Activated naive CD8-positive, alpha-beta T cell treated with anti-CD3 and anti-CD28 coated beads, Interleukin-2, amount 10 ng/mL, durations not matched to agents 7 days and 5 days (primary cell): ENCODE results near the gene ATAD2B. TPM values are rescaled to one million over a fixed set of nuclear protein-coding genes. Genes with fewer than 3 reads are reported as not detected.
"Not testable (repeated sequence)": the region's sequence is repeated elsewhere in the genome, so short reads cannot be mapped to it uniquely, and the experiment has no call there.

Experiments
- ATAC-seq: fragments of 150-1000 bp; cut with Tn5 transposase; one replicate; pipeline ENCODE4 v1.10.0; 2021; ENCODE audit warnings: low read depth, moderate library complexity
- POLR2A ChIA-PET: fragments of 350-600 bp; sonication (Branson Sonifier 250); formaldehyde crosslinking; loops from one replicate; lab custom pipeline; 2021; ENCODE audit warnings: antibody characterized with exemption; lab: Charles Lee
- DNase-seq: peaks from one replicate; pipeline ENCODE4 v3.0.0; 2021
- H3K27ac Mint-ChIP-seq: one replicate; pipeline ENCODE4 v1.8.0; 2022; ENCODE audit warnings: mild to moderate bottlenecking, mixed read lengths
- H3K27me3 Mint-ChIP-seq: one replicate; pipeline ENCODE4 v1.8.0; 2022; ENCODE audit warnings: mild to moderate bottlenecking, moderate library complexity, mixed read lengths
- H3K36me3 Mint-ChIP-seq: one replicate; pipeline ENCODE4 v1.8.0; 2021; ENCODE audit warnings: mild to moderate bottlenecking, mixed read lengths
- H3K4me1 Mint-ChIP-seq: one replicate; pipeline ENCODE4 v1.8.0; 2021; ENCODE audit warnings: mixed read lengths
- H3K4me3 Mint-ChIP-seq: one replicate; pipeline ENCODE4 v1.8.0; 2022; ENCODE audit warnings: mild to moderate bottlenecking, moderate library complexity, mixed read lengths
- H3K9me3 Mint-ChIP-seq: one replicate; pipeline ENCODE4 v1.8.0; 2021; ENCODE audit warnings: mixed read lengths
- total RNA-seq, 2 experiments: library from RNA; stranded (reverse); gene quantifications; one replicate each; pipeline ENCODE4 v1.2.3, GENCODE V29; 2021

The ATAD2B gene
- total RNA-seq, 2 experiments from 2014 or later: 33.2 to 34.6 TPM

DNA sequence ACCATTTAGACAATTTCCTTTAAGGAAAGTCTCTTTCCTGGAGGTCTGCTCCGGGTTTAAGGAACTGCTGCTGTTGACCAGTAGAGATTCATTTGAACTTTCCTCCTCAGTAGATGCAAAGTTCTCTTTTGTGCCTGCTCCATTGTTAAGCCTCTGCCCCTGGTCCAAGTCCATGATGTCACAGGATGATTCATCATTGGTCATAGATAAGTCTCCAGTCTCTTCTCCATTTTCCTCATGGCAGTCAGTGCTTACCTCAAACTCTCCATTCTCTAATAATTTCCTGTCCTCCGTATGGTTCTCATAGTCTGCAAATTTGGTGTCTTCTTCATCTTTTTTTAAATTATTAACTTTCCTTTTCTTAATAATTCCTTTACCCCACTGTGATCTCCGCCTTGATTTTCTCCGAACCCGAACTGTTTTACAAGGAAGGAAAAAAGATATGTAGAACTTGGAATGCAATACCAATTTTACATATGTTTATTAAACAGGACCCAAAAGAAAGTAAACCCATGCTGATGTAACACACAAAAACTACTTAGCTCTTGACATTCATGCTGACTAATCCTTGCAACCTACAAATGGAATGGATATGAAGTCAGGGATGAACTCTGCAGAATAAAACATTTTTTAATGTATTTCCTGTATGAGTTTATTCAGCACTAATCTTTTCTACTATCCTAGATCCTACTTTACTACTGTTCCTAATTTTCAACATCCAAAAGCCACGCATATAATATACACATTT is 169.1 kb downstream of the ATAD2B start:
- Mint-ChIP-seq H3K27me3 (no peaks in the 10 kb centered on the region), H3K4me3 (no peak overlapping the region), H3K27ac (no peak overlapping the region), H3K36me3 (peaks cover 21% of the 10 kb centered on the region), H3K4me1 (peaks cover 6% of the 10 kb centered on the region), H3K9me3 (no peaks in the 10 kb centered on the region)
- DNase-seq: no peak
- POLR2A ChIA-PET: no interaction called here
- no peak for ATAC-seq

DNA sequence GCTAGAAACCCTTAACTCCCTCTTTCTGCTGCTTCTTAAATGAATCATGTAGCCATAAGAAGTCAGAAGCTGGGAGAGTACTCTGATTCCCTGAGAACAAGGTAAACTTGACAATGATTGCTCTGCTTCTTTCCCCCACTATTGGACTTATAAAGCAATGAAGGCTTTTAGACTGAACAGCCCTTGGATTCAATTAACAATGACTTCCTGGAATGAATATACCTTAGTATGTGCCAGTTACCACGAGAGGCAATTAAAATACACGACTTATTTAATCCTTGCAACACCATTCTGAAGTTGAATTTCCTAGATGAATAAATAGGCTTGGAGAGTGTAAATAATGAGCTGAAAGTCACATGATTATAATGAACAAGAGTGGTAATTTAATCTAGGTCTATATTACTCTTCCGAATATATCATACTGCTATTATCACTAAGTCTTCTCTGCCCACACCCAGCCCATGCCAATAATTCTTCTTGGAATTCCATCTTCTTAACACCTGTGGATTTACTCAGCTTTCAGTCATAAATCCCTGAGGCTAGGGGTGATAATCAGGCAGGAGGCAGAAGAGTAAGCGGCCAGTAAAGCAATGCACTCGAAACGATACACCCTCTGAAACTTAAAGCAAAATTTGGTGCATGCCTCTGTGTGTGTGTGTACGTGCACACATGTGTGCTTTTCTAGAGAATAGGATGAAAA is 170.2 kb downstream of the ATAD2B start:
- H3K4me1 Mint-ChIP-seq: peaks cover 4% of the 10 kb centered on the region
- H3K9me3 Mint-ChIP-seq: no peaks in the 10 kb centered on the region
- H3K27ac Mint-ChIP-seq: no peak overlapping the region
- H3K36me3 Mint-ChIP-seq: peaks cover 26% of the 10 kb centered on the region
- H3K4me3 Mint-ChIP-seq: no peak overlapping the region
- no peak for DNase-seq
- no peak for ATAC-seq
- H3K27me3 Mint-ChIP-seq: no peaks in the 10 kb centered on the region
- POLR2A ChIA-PET: no interaction called here

DNA sequence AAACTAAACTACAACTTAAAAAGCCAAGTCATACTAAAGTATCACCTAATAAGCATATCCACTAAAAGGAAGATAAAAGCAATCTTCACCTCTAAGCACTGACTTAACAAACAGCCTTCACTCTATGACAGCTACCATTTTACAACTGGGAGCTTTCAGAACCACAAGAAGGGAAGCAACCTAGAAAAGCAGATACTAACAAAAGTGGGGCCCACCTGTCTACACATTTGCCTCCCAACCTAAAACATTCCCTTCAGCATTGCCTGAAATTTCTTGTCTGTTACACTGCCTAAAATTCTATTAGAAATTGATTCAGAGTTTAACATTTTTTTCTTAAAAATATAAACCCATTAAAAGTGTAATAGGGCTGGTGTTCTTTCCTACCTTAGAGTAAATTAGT is 172.0 kb downstream of the ATAD2B start:
- Mint-ChIP-seq H3K27me3 (no peaks in the 10 kb centered on the region), H3K4me1 (no peaks in the 10 kb centered on the region), H3K9me3 (no peaks in the 10 kb centered on the region), H3K4me3 (no peak overlapping the region), H3K27ac (no peak overlapping the region), H3K36me3 (peaks cover 30% of the 10 kb centered on the region)
- POLR2A ChIA-PET: no interaction called here
- no peak for DNase-seq
- ATAC-seq: no peak

- H3K27ac Mint-ChIP-seq: no peak overlapping the region
- no peak for DNase-seq
- no peaks in the 10 kb centered on the region for H3K4me1 Mint-ChIP-seq
- no peaks in the 10 kb centered on the region for H3K9me3 Mint-ChIP-seq
- POLR2A ChIA-PET: no interaction called here
- H3K4me3 Mint-ChIP-seq: no peak overlapping the region
- ATAC-seq: no peak
- H3K36me3 Mint-ChIP-seq: peaks cover 31% of the 10 kb centered on the region
- H3K27me3 Mint-ChIP-seq: no peaks in the 10 kb centered on the region
Measured at GRCh38 chr2:23753291-23754010, 173.5 kb downstream of the ATAD2B start.

GRCh38 chr2:23751747-23752265 is 175.1 kb downstream of the ATAD2B start:
- Mint-ChIP-seq H3K27me3 (no peaks in the 10 kb centered on the region), H3K36me3 (peaks cover 22% of the 10 kb centered on the region), H3K4me3 (no peak overlapping the region), H3K27ac (no peak overlapping the region), H3K4me1 (no peaks in the 10 kb centered on the region), H3K9me3 (no peaks in the 10 kb centered on the region)
- no peak for DNase-seq
- ATAC-seq: no peak
- POLR2A ChIA-PET: no interaction called here

GRCh38 chr2:23746141-23746863 is 180.6 kb downstream of the ATAD2B start:
- POLR2A ChIA-PET: no interaction called here
- H3K4me1 Mint-ChIP-seq: no peaks in the 10 kb centered on the region
- ATAC-seq: no peak

DNA sequence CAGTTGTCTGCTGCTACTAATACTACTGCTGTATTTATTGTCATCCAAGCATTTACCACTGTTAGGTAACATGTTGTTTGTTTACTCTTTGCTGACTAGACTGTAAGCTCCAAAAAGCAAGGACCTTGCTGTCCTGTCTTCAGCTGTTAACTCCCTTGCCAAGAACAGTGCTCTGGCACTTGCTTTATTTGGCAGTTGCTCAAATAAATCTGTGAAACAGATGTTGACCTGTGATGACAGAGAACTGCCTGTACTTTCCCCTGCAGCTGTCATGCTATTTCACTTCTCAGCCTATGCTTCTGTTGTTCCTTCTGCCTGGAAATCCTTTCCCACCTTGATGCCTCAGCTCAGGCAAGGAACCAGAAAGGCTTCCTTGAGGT is 181.2 kb downstream of the ATAD2B start:
- Mint-ChIP-seq H3K27ac (no peak overlapping the region), H3K36me3 (peaks cover 17% of the 10 kb centered on the region), H3K4me3 (no peak overlapping the region), H3K27me3 (no peaks in the 10 kb centered on the region), H3K9me3 (no peaks in the 10 kb centered on the region), H3K4me1 (no peaks in the 10 kb centered on the region)
- DNase-seq (no peak), ATAC-seq (no peak)
- POLR2A ChIA-PET: no interaction called here

More at GRCh38 chr2:23746141-23746863, 180.6 kb downstream of the ATAD2B start:
- H3K27me3 Mint-ChIP-seq: no peaks in the 10 kb centered on the region
- H3K27ac Mint-ChIP-seq: no peak overlapping the region
- no peak overlapping the region for H3K4me3 Mint-ChIP-seq
- no peak for DNase-seq
- no peaks in the 10 kb centered on the region for H3K9me3 Mint-ChIP-seq
- H3K36me3 Mint-ChIP-seq: peaks cover 17% of the 10 kb centered on the region

DNA sequence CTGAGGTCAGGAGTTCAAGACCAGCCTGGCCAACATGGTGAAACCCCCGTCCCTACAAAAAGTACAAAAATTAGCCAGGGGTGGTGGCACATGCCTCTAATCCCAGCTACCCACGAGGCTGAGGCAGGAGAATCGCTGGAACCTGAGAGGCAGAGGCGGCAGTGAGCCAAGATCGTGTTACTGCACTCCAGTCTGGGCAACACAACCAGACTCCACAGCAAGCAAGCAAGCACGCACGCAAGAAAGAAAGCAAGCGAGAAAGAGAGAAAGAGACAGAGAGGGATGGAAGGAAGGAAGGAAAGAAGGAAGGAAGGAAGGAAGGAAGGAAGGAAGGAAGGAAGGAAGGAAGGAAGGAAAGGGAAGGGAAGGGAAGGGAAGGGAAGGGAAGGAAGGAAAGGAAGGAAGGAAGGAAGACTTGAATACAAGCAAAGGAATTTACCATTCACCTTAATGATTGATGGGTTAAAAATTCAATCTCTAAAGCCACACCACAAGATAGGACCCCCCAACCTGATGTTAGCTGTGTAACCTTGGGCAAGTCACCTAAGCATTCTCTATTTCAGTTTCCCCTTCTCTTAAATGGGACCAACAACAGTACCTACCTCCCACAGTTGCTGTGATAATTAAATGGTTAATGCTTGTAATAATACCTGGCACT is 181.7 kb downstream of the ATAD2B start:
- no peaks in the 10 kb centered on the region for H3K27me3 Mint-ChIP-seq
- peaks cover 16% of the 10 kb centered on the region for H3K36me3 Mint-ChIP-seq
- no peaks in the 10 kb centered on the region for H3K9me3 Mint-ChIP-seq
- no peaks in the 10 kb centered on the region for H3K4me1 Mint-ChIP-seq
- no peak for DNase-seq
- POLR2A ChIA-PET: no interaction called here
- H3K4me3 Mint-ChIP-seq: no peak overlapping the region
- ATAC-seq: no peak
- H3K27ac Mint-ChIP-seq: no peak overlapping the region

- peaks cover 34% of the 10 kb centered on the region for H3K36me3 Mint-ChIP-seq
- not testable (repeated sequence) for ATAC-seq
Measured at GRCh38 chr2:23736783-23737182, 190.1 kb downstream of the ATAD2B start.

DNA sequence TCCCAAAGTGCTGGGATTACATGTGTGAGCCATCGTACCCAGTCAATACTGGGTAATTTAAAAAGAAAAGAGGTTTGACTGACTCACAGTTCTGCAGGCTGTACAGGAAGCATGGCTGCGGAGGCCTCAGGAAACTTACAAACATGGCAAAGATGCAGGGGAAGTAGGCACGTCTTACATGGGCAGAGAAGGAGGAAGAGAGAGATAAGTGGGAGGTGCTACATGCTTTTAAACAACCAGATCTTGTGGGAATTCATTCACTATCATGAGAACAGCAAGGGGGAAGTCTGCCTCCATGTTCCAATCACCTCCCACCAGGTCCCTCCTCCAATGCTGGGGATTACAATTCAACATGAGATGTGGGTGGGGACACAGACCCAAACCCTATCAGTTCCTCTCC is 192.5 kb downstream of the ATAD2B start:
- no peak for DNase-seq
- Mint-ChIP-seq H3K27me3 (no peaks in the 10 kb centered on the region), H3K4me1 (peaks cover 3% of the 10 kb centered on the region), H3K27ac (peak overlapping the region; percentile 40), H3K36me3 (peaks cover 33% of the 10 kb centered on the region), H3K4me3 (no peak overlapping the region), H3K9me3 (peaks cover 2% of the 10 kb centered on the region)
- ATAC-seq: no peak
- POLR2A ChIA-PET: no interaction called here

More at GRCh38 chr2:23736783-23737182, 190.1 kb downstream of the ATAD2B start:
- H3K9me3 Mint-ChIP-seq, H3K27me3 Mint-ChIP-seq, H3K27ac Mint-ChIP-seq, H3K4me3 Mint-ChIP-seq, H3K4me1 Mint-ChIP-seq, DNase-seq, POLR2A ChIA-PET: not testable (repeated sequence)

GRCh38 chr2:23723029-23723428 is 203.9 kb downstream of the ATAD2B start:
- H3K4me1 Mint-ChIP-seq, H3K9me3 Mint-ChIP-seq, H3K27ac Mint-ChIP-seq, H3K27me3 Mint-ChIP-seq, H3K4me3 Mint-ChIP-seq, POLR2A ChIA-PET, DNase-seq, ATAC-seq: not testable (repeated sequence)
- peaks cover 54% of the 10 kb centered on the region for H3K36me3 Mint-ChIP-seq

DNA sequence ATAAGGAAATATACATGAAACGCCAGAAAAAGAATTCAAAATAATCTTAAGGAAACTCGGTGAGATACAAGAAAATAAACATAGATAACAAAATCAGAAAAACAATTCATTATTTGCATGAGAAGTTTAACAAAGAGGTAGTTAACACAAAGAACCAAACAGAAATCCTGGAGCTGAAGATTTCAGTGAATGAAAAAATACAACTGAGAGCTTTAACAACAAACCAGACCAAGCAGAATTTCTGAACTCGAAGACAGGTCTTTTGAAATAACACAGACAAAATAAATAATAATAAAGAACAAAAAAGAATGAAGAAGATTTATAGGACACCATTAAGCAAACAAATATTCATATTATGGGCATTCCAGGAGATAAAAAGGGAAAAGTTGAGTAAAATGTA is 204.7 kb downstream of the ATAD2B start:
- POLR2A ChIA-PET: no interaction called here
- DNase-seq (no peak), ATAC-seq (no peak)
- Mint-ChIP-seq H3K4me3 (no peak overlapping the region), H3K27me3 (no peaks in the 10 kb centered on the region), H3K9me3 (peaks cover 7% of the 10 kb centered on the region), H3K36me3 (peaks cover 53% of the 10 kb centered on the region), H3K27ac (no peak overlapping the region), H3K4me1 (no peaks in the 10 kb centered on the region)

GRCh38 chr2:23721454-23721826 is 205.5 kb downstream of the ATAD2B start:
- no peaks in the 10 kb centered on the region for H3K4me1 Mint-ChIP-seq
- peaks cover 7% of the 10 kb centered on the region for H3K9me3 Mint-ChIP-seq
- DNase-seq (no peak), ATAC-seq (no peak)
- H3K27ac Mint-ChIP-seq: no peak overlapping the region
- POLR2A ChIA-PET: no interaction called here
- no peaks in the 10 kb centered on the region for H3K27me3 Mint-ChIP-seq
- peaks cover 52% of the 10 kb centered on the region for H3K36me3 Mint-ChIP-seq
- no peak overlapping the region for H3K4me3 Mint-ChIP-seq
